HepG2 (cell line): ENCODE data around the gene ZFAND2B. TPM values are rescaled to one million over a fixed set of nuclear protein-coding genes. Genes with fewer than 3 reads are reported as not detected.

Experiments used
- ATF5 ChIP-seq: sonication (generic); formaldehyde crosslinking; IDR thresholded peaks from 2 replicates; pipeline ENCODE4 v1.4.0; 2020; ENCODE audit warnings: mild to moderate bottlenecking, low read depth, missing genetic modification reagents
- ATF7-NPFF ChIP-seq: sonication (generic); formaldehyde crosslinking; IDR thresholded peaks from 2 replicates; pipeline ENCODE4 v1.8.1; 2023; ENCODE audit warnings: mild to moderate bottlenecking, low read depth, missing genetic modification reagents, moderate library complexity
- CCAR2 ChIP-seq: fragments of 200-400 bp; formaldehyde crosslinking; optimal IDR thresholded peaks from 2 replicates; pipeline ENCODE3; 2018; ENCODE audit warnings: low read depth, mild to moderate bottlenecking, low read length, moderate library complexity
- CREB3 ChIP-seq: sonication (generic); formaldehyde crosslinking; IDR thresholded peaks from 2 replicates; pipeline ENCODE4 v1.5.0; 2020; ENCODE audit warnings: missing genetic modification reagents
- EHMT2 ChIP-seq: fragments of 200-600 bp; sonication (generic); IDR thresholded peaks from 2 replicates; pipeline ENCODE4 v1.7.0; 2017; ENCODE audit warnings: antibody characterized with exemption, low read depth, low read length, borderline replicate concordance
- MYC ChIP-seq: sonication (generic); formaldehyde crosslinking; IDR thresholded peaks from 2 replicates; pipeline ENCODE4 v1.9.0; 2021; ENCODE audit warnings: missing genetic modification reagents, borderline replicate concordance
- NBN ChIP-seq: fragments of 450-650 bp; conservative IDR thresholded peaks from 2 replicates; pipeline ENCODE4 v1.6.1; 2017
- NRL ChIP-seq: sonication (generic); formaldehyde crosslinking; IDR thresholded peaks from 2 replicates; pipeline ENCODE4 v1.5.0; 2020; ENCODE audit warnings: missing genetic modification reagents, mild to moderate bottlenecking, moderate library complexity, borderline replicate concordance
- PRDM10 ChIP-seq: sonication (generic); formaldehyde crosslinking; IDR thresholded peaks from 2 replicates; pipeline ENCODE4 v1.4.0; 2020; ENCODE audit warnings: low read depth, missing genetic modification reagents
- TEAD2 ChIP-seq: sonication (generic); formaldehyde crosslinking; IDR thresholded peaks from 2 replicates; pipeline ENCODE4 v1.9.0; 2021; ENCODE audit warnings: missing genetic modification reagents
- ZBTB43 ChIP-seq: sonication (generic); formaldehyde crosslinking; conservative IDR thresholded peaks from 2 replicates; pipeline ENCODE4 v1.4.0; 2020; ENCODE audit warnings: missing genetic modification reagents
- ZBTB44 ChIP-seq: sonication (generic); formaldehyde crosslinking; IDR thresholded peaks from 2 replicates; pipeline ENCODE4 v1.4.0; 2020; ENCODE audit warnings: missing genetic modification reagents
- ZNF33A ChIP-seq: sonication (generic); formaldehyde crosslinking; IDR thresholded peaks from 2 replicates; pipeline ENCODE4 v1.5.1; 2020; ENCODE audit warnings: missing genetic modification reagents, mild to moderate bottlenecking, moderate library complexity, borderline replicate concordance
- ZNF382 ChIP-seq: sonication (generic); formaldehyde crosslinking; IDR thresholded peaks from 2 replicates; pipeline ENCODE4 v1.5.0; 2020; ENCODE audit warnings: missing genetic modification reagents, mild to moderate bottlenecking, borderline replicate concordance
- ZNF383 ChIP-seq: sonication (generic); formaldehyde crosslinking; IDR thresholded peaks from 2 replicates; pipeline ENCODE4 v1.4.0; 2020; ENCODE audit warnings: missing genetic modification reagents, mild to moderate bottlenecking, borderline replicate concordance
- ZNF710 ChIP-seq: sonication (generic); formaldehyde crosslinking; IDR thresholded peaks from 2 replicates; pipeline ENCODE4 v1.5.0; 2020; ENCODE audit warnings: mild to moderate bottlenecking, missing genetic modification reagents, borderline replicate concordance
- ZNF766 ChIP-seq: sonication (generic); formaldehyde crosslinking; IDR thresholded peaks from 2 replicates; pipeline ENCODE4 v1.5.0; 2020; ENCODE audit warnings: missing genetic modification reagents, borderline replicate concordance
- polyA plus RNA-seq, 8 experiments: library from polyadenylated mRNA; depleted of rRNA in 3 of 8; stranded (reverse) in 7 of 8; unstranded in 1 of 8; fragments of >200 nt; fragmentation: Illumina TruSeq in 4 of 8; extraction: Trizol in 4 of 8; gene quantifications; 2 replicates each; pipeline versions ENCODE4 v1.2.1 to v1.2.3, GENCODE V29; 2011 to 2016; ENCODE audit warnings: low read depth in 4 of 8, missing spikeins in 1 of 8, mixed read lengths in 1 of 8; ENCODE audit not compliant: insufficient read depth in 1 of 8
- total RNA-seq, 5 experiments: library from RNA; depleted of rRNA; stranded (reverse); fragments of >200 nt; fragmentation: Illumina TruSeq; extraction: Trizol; gene quantifications; 2 replicates each; pipeline ENCODE4 v1.2.3, GENCODE V29; 2016; ENCODE audit warnings: low read depth in 1 of 5

The ZFAND2B gene
- total and polyA plus RNA-seq, 2 of the 13 experiments (the other 11 are each of a cell fraction or from before 2014, with no cell fraction given): 53.3 to 115 TPM

GRCh38 chr2:219160186-219161017 is 46.2 kb upstream of the ZFAND2B start, which contains the start of gene NHEJ1 (continued):
- peak; percentile 83 for TF ChIP-seq ZBTB43 (CRISPR knock-in tag)
- no peak for TF ChIP-seq ZNF382 (CRISPR knock-in tag)
- TF ChIP-seq NRL (CRISPR knock-in tag): peak; percentile 54; the same call in 1 of the 2 replicates
- TF ChIP-seq PRDM10 (CRISPR knock-in tag): 0 out of 2 replicates have a peak, but pooled peaks have one; percentile 35
- no peak for TF ChIP-seq NBN
- peak; percentile 54 for TF ChIP-seq ZNF766 (CRISPR knock-in tag)
- TF ChIP-seq EHMT2: no peak
- TF ChIP-seq ATF7-NPFF (CRISPR knock-in tag): peak; percentile 61; the same call in 1 of the 2 replicates
- TF ChIP-seq ATF5 (CRISPR knock-in tag): peak; percentile 48; the same call in 1 of the 2 replicates
- TF ChIP-seq CREB3 (CRISPR knock-in tag): peak; percentile 93
- no peak for TF ChIP-seq CCAR2
- no peak; the same call in 1 of the 2 replicates for TF ChIP-seq ZBTB44 (CRISPR knock-in tag)
- peak; percentile 49; the same call in 1 of the 2 replicates for TF ChIP-seq TEAD2 (CRISPR knock-in tag)
- TF ChIP-seq ZNF33A (CRISPR knock-in tag): peak; percentile 97
- no peak for TF ChIP-seq ZNF383
- TF ChIP-seq MYC (CRISPR knock-in tag): peak; percentile 94
- peak; percentile 72; the same call in 1 of the 2 replicates for TF ChIP-seq ZNF710 (CRISPR knock-in tag)
